Mesenchymal stem cell (in vitro differentiated cells and primary cell): Measurements from ENCODE around the gene WBP11.

ENCODE experiments used
- DNase-seq: peaks from one replicate; pipeline ENCODE4 v3.0.0-alpha.2; 2013
- H2AFZ ChIP-seq: one replicate; pipeline ENCODE4 v1.6.1; 2013; ENCODE audit warnings: low read depth, mild to moderate bottlenecking, control low read depth, inconsistent platforms, low read length, moderate library complexity
- H2AK5ac ChIP-seq: 2 replicates; pipeline ENCODE4 v1.6.1; 2013; ENCODE audit warnings: low read length, moderate library complexity, mild to moderate bottlenecking, inconsistent platforms; ENCODE audit not compliant: severe bottlenecking
- H2BK120ac ChIP-seq: one replicate; pipeline ENCODE4 v1.6.1; 2013; ENCODE audit warnings: low read depth, mild to moderate bottlenecking, inconsistent platforms, low read length, moderate library complexity
- H2BK12ac ChIP-seq, 2 experiments: one replicate each; pipeline ENCODE4 v1.6.1; 2013; ENCODE audit warnings: inconsistent platforms in 2 of 2, low read length in 2 of 2, mild to moderate bottlenecking in 2 of 2, moderate library complexity in 2 of 2, control low read depth in 1 of 2
- H2BK15ac ChIP-seq: one replicate; pipeline ENCODE4 v1.6.1; 2013; ENCODE audit warnings: mild to moderate bottlenecking, low read depth, inconsistent platforms; ENCODE audit not compliant: poor library complexity, severe bottlenecking
- H2BK5ac ChIP-seq: 2 replicates; pipeline ENCODE4 v1.6.1; 2013; ENCODE audit warnings: low read depth, mild to moderate bottlenecking, low read length, control low read depth, inconsistent platforms; ENCODE audit not compliant: poor library complexity, severe bottlenecking
- H3K14ac ChIP-seq, 2 experiments: one replicate each; pipeline ENCODE4 v1.6.1; 2013; ENCODE audit warnings: inconsistent platforms in 2 of 2, low read length in 2 of 2, control low read depth in 1 of 2, mild to moderate bottlenecking in 1 of 2, moderate library complexity in 1 of 2
- H3K18ac ChIP-seq, 2 experiments: one replicate each; pipeline ENCODE4 v1.6.1; 2013; ENCODE audit warnings: inconsistent platforms in 2 of 2, low read length in 2 of 2, control low read depth in 1 of 2, low read depth in 1 of 2, mild to moderate bottlenecking in 1 of 2
- H3K23ac ChIP-seq, 2 experiments: one replicate each; pipeline ENCODE4 v1.6.1; 2013; ENCODE audit warnings: inconsistent platforms in 2 of 2, low read length in 2 of 2, mild to moderate bottlenecking in 2 of 2, moderate library complexity in 2 of 2, control low read depth in 1 of 2
- H3K27ac ChIP-seq: 2 replicates; pipeline ENCODE4 v1.5.1; 2013; ENCODE audit warnings: mild to moderate bottlenecking, moderate library complexity, low read length, control low read depth, inconsistent platforms; ENCODE audit not compliant: poor library complexity, severe bottlenecking
- H3K27me3 ChIP-seq, 2 experiments: 2 replicates each; pipeline versions ENCODE4 v1.6.1 to v1.7.0; 2013; ENCODE audit warnings: low read length in 2 of 2, mild to moderate bottlenecking in 2 of 2, moderate library complexity in 2 of 2, control low read depth in 1 of 2, inconsistent platforms in 1 of 2; ENCODE audit not compliant: control insufficient read depth in 1 of 2, insufficient read depth in 1 of 2
- H3K36me3 ChIP-seq, 2 experiments: 2 replicates each; pipeline versions ENCODE4 v1.6.1 to v1.7.0; 2013; ENCODE audit warnings: low read length in 2 of 2, control low read depth in 1 of 2, inconsistent platforms in 1 of 2, low read depth in 1 of 2, mild to moderate bottlenecking in 1 of 2; ENCODE audit not compliant: insufficient read depth in 2 of 2, control insufficient read depth in 1 of 2
- H3K4ac ChIP-seq, 2 experiments: one replicate each; pipeline ENCODE4 v1.6.1; 2013; ENCODE audit warnings: inconsistent platforms in 2 of 2, low read length in 2 of 2, mild to moderate bottlenecking in 2 of 2, moderate library complexity in 2 of 2, control low read depth in 1 of 2, low read depth in 1 of 2
- H3K4me1 ChIP-seq: 2 replicates; pipeline ENCODE4 v1.6.1; 2013; ENCODE audit warnings: low read depth, low read length, control low read depth; ENCODE audit not compliant: control insufficient read depth, insufficient read depth
- H3K4me2 ChIP-seq: 2 replicates; pipeline ENCODE4 v1.6.1; 2013; ENCODE audit warnings: low read length, mild to moderate bottlenecking, inconsistent platforms; ENCODE audit not compliant: poor library complexity, severe bottlenecking
- H3K4me3 ChIP-seq, 2 experiments: 2 replicates each; pipeline versions ENCODE4 v1.5.1 to v1.7.0; 2013; ENCODE audit warnings: low read length in 2 of 2, mild to moderate bottlenecking in 2 of 2, control low read depth in 1 of 2, low read depth in 1 of 2; ENCODE audit not compliant: insufficient read depth in 1 of 2
- H3K79me1 ChIP-seq: replicated peaks from 2 replicates; pipeline ENCODE4 v1.6.1; 2013; ENCODE audit warnings: mild to moderate bottlenecking, control low read depth, low read length, inconsistent platforms; ENCODE audit not compliant: poor library complexity, severe bottlenecking
- H3K9ac ChIP-seq: 2 replicates; pipeline ENCODE4 v1.7.0; 2013; ENCODE audit warnings: mild to moderate bottlenecking, low read length, moderate library complexity
- H3K9me3 ChIP-seq: 2 replicates; pipeline ENCODE4 v1.7.0; 2013; ENCODE audit warnings: mild to moderate bottlenecking, low read length; ENCODE audit not compliant: control insufficient read depth
- H4K8ac ChIP-seq: one replicate; pipeline ENCODE4 v1.6.1; 2013; ENCODE audit warnings: inconsistent platforms, mild to moderate bottlenecking, low read length, moderate library complexity
- H4K91ac ChIP-seq: one replicate; pipeline ENCODE4 v1.6.1; 2013; ENCODE audit warnings: mild to moderate bottlenecking, low read length, inconsistent platforms
- WGBS: methylation state at CpG from one replicate; pipeline ENCODE4 v1.1.7; 2013; ENCODE audit warnings: mixed read lengths; 5-methylcytosine and 5-hydroxymethylcytosine counted together

Gene WBP11

DNA sequence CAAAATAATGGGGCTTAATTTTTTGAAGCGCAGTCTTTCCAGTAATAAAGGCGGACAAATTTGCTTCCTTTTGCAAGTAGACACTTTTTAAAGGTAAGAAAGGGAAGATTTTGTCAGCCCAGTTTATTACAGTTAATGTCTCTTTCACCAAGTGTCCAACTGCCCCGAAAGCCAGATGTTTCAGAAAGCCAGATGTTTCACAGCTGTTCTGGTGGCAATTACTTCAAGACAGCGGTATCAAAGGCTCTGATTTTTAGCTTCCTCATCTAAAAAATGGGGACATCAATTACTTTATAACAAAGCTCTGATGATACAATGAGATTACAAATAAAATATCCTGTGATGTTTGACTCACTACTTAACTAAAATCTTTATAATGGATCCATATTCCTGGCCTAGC, 1.0 kb downstream of the WBP11 start:
- peaks cover 0 to 25% of the 10 kb centered on the region in 2 experiments for H3K36me3 ChIP-seq
- H3K9ac ChIP-seq = peak overlapping the region; percentile 99
- H2BK120ac ChIP-seq = no peak overlapping the region
- no peaks in the 10 kb centered on the region for H3K4me1 ChIP-seq
- H3K4ac ChIP-seq = no peak overlapping the region
- peak overlapping the region; percentile 93 for H3K4me2 ChIP-seq
- H3K4me3 ChIP-seq = peak overlapping the region in 1 of 2 experiments; percentile 96
- H3K27me3 ChIP-seq = no peaks in the 10 kb centered on the region
- no peak overlapping the region for H2AK5ac ChIP-seq
- H3K27ac ChIP-seq = no peak overlapping the region
- H4K91ac ChIP-seq = no peak overlapping the region
- peaks cover 9% of the 10 kb centered on the region for H3K79me1 ChIP-seq
- H2BK5ac ChIP-seq = no peak overlapping the region
- H3K14ac ChIP-seq = no peak overlapping the region
- H2BK15ac ChIP-seq = no peak overlapping the region
- H3K18ac ChIP-seq = no peak overlapping the region
- WGBS = 82% methylated on average over 3 of the region's 4 CpGs
- no peak overlapping the region for H2BK12ac ChIP-seq
- H3K9me3 ChIP-seq = no peaks in the 10 kb centered on the region
- no peak overlapping the region for H2AFZ ChIP-seq
- no peak overlapping the region for H3K23ac ChIP-seq
- H4K8ac ChIP-seq = no peak overlapping the region
- peak; percentile 30 for DNase-seq

DNA sequence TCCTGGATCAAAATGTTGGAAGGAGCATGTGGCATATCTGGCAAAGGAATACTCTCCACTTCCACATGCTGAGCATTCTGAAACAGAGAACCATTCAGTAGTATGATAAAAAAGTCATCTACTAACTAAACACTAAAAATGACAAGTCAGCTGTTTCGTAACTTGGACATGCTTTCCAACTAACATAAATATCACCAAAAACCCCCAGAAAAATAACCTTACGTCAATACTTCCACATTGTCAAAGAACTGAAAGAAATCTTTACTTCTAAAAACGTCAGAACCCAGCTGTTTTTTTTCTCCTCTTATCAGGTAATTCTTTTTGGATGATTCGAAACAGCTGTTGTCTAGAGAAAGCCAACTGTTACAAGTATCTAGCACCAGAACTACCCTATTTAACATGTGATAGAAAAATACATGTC, 8.2 kb downstream of the WBP11 start:
- H3K18ac ChIP-seq = no peak overlapping the region

DNA sequence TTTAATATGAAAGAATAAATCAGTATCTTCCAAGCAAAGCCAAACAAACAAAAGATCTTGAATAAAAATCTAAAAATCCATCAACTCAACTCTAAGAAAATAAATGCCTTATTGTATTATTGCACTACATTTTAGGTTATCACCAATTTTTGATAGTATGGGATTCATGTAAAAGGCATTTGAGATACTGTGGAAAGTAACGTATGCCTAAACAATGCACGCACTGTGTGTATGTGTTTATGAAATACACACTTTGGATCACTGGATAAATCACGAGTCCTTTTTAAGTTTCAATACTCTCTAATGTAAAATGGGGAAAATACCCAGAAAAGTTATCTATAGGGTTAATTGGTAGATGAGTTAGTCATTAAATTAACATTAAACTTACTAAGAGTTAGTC, 17.7 kb downstream of the WBP11 start:
- no peak overlapping the region for H2AFZ ChIP-seq
- no peaks in the 10 kb centered on the region for H3K27me3 ChIP-seq
- H3K4ac ChIP-seq = no peak overlapping the region
- peaks cover 18 to 59% of the 10 kb centered on the region in 2 experiments for H3K36me3 ChIP-seq
- no peak overlapping the region for H2BK15ac ChIP-seq
- H3K4me3 ChIP-seq = no peak overlapping the region
- H3K9ac ChIP-seq = no peak overlapping the region
- no peaks in the 10 kb centered on the region for H3K9me3 ChIP-seq
- H3K14ac ChIP-seq = no peak overlapping the region
- 100% methylated on average over 2 of the region's 3 CpGs for WGBS
- no peak for DNase-seq
- H3K4me1 ChIP-seq = no peaks in the 10 kb centered on the region
- no peak overlapping the region for H3K23ac ChIP-seq
- no peak overlapping the region for H3K18ac ChIP-seq
- no peak overlapping the region for H2BK12ac ChIP-seq
- no peak overlapping the region for H4K8ac ChIP-seq
- no peak overlapping the region for H2BK5ac ChIP-seq
- H3K4me2 ChIP-seq = no peak overlapping the region
- no peak overlapping the region for H4K91ac ChIP-seq
- no peak overlapping the region for H2BK120ac ChIP-seq
- no peak overlapping the region for H2AK5ac ChIP-seq
- no peak overlapping the region for H3K27ac ChIP-seq
- peaks cover 12% of the 10 kb centered on the region for H3K79me1 ChIP-seq

More for the DNA sequence above, 8.2 kb downstream of the WBP11 start:
- Histone ChIP-seq H3K36me3 (peaks cover 10 to 93% of the 10 kb centered on the region in 2 experiments), H2AFZ (no peak overlapping the region), H3K4me2 (no peak overlapping the region), H4K91ac (no peak overlapping the region), H3K23ac (no peak overlapping the region), H2BK15ac (no peak overlapping the region), H3K27ac (no peak overlapping the region), H3K4me3 (no peak overlapping the region), H3K4ac (no peak overlapping the region), H3K9me3 (no peaks in the 10 kb centered on the region), H3K14ac (no peak overlapping the region), H3K9ac (no peak overlapping the region), H2BK12ac (no peak overlapping the region), H2AK5ac (no peak overlapping the region), H3K27me3 (no peaks in the 10 kb centered on the region), H3K4me1 (no peaks in the 10 kb centered on the region), H2BK120ac (no peak overlapping the region), H4K8ac (no peak overlapping the region), H2BK5ac (no peak overlapping the region), H3K79me1 (peaks cover 13% of the 10 kb centered on the region)
- 95% methylated on average over 4 of the region's 4 CpGs for WGBS
- DNase-seq = no peak

DNA sequence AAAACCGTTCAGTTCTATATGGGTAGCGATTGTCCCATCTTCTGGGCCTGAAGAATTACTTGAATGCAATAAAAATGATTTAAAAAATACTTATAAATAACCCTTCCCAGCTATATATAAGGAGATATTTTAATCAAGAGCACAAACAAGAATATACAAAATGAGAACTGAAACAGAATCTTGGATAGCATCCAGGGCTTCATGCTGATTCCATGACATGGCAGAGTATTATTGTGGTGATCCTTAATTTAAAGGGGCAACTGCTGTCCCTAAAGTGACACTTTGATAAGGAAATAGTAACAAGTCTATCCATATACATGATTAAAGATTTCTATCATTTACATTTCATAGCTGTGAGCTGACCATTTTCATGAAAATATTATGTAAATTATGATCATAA, 18.8 kb downstream of the WBP11 start:
- no peak overlapping the region for H2BK5ac ChIP-seq
- peaks cover 9% of the 10 kb centered on the region for H3K79me1 ChIP-seq
- H3K18ac ChIP-seq = no peak overlapping the region
- no peak overlapping the region for H3K4ac ChIP-seq
- H2BK12ac ChIP-seq = no peak overlapping the region
- no peak overlapping the region for H3K14ac ChIP-seq
- H3K4me3 ChIP-seq = no peak overlapping the region
- H2AK5ac ChIP-seq = no peak overlapping the region
- DNase-seq = no peak
- no peak overlapping the region for H3K27ac ChIP-seq
- H4K91ac ChIP-seq = no peak overlapping the region
- H4K8ac ChIP-seq = no peak overlapping the region
- H2AFZ ChIP-seq = no peak overlapping the region
- no peak overlapping the region for H2BK15ac ChIP-seq
- no peaks in the 10 kb centered on the region for H3K4me1 ChIP-seq
- peaks cover 14 to 48% of the 10 kb centered on the region in 2 experiments for H3K36me3 ChIP-seq
- no peak overlapping the region for H3K23ac ChIP-seq
- WGBS = no CpG with 5 or more reads among the region's 2 CpGs
- H3K4me2 ChIP-seq = no peak overlapping the region
- H2BK120ac ChIP-seq = no peak overlapping the region
- no peaks in the 10 kb centered on the region for H3K27me3 ChIP-seq
- H3K9ac ChIP-seq = no peak overlapping the region
- H3K9me3 ChIP-seq = no peaks in the 10 kb centered on the region
